HG02884 (cell line): ENCODE results near the gene DEK.
"Not testable (repeated sequence)": the region's sequence is repeated elsewhere in the genome, so short reads cannot be mapped to it uniquely, and the experiment has no call there.

Experiments
- ATAC-seq: cut with Tn5 transposase; IDR thresholded peaks from one replicate; pipeline ENCODE4 v1.9.1; 2021; ENCODE audit warnings: mild to moderate bottlenecking, moderate library complexity; ENCODE audit not compliant: unreplicated experiment

The DEK gene

DNA sequence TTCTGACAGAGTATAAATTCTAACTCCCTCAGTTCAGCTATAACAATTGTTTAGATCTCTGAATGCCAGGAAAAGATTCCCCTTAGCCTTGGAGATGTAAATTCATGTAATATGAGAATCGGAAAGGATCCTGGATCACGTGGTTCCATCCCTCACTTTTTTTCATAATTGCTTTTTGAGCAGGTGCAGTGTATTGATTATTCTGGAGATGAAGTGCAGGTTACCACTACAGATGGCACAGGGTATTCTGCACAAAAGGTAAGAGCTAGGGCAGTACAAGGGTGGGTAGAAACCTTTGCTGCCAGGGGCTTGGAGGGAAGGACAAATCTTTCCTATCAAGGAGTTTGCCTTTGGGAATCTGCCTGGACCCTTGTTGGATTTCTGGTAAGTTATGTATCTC, 56.4 kb downstream of the DEK start:
- ATAC-seq: no peak

DNA sequence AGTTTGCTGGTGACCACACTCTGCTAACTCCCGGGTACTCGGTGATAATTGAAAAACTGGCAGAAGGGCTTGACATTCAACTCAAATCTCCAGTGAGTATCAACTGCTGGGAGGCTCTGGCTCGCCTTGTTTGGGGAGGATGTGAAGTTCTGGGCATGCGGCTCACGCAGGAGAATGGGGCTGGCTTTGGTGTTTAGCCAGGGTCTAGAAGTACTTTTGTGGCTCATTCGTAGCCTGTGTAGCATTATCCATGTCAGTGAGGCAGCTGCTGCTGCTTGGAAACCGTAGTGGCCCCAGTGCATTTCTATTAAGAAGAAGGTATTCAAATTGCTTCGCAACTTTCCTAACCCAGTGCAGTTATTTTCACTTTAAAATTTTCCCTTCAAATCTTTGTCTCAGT, 56.9 kb downstream of the DEK start:
- no peak for ATAC-seq

DNA sequence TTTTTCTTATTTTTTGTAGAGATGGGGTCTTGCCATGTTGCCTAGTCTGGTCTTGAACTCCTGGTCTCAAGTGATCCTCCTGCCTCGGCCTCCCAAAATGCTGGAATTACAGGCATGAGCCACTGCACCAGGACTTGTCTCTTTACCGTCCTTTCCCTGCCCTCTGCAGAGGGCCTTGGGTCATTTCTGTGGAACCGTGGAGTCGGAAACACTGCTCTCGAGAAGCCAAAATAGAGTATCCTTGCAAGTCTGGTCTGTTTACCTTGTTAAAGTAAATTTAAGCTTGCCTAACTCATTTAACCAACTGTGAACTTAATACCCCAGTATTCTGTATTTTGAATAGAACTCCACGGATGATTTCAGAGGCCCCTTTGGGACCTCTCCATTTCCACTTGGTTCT, 57.7 kb downstream of the DEK start:
- no peak for ATAC-seq

DNA sequence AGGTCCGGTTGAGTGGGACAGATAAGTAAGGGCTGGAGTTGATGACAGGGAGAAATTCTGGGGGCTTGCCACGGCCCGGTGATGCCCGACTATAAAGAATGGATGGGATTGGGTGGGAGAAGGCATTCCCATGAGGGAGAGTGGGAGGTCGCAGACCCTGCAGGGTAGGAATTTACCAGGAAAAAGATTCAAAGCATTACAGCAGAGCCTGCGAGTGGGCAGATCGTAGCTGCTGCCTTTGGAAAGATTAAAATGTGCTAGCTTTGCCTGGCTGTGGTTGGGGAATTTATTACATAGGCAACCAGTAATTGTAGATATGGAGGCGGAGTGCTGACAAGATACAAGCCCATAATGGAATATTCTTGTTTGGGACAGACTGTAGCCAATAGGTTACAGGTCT, 59.6 kb downstream of the DEK start:
- no peak for ATAC-seq

DNA sequence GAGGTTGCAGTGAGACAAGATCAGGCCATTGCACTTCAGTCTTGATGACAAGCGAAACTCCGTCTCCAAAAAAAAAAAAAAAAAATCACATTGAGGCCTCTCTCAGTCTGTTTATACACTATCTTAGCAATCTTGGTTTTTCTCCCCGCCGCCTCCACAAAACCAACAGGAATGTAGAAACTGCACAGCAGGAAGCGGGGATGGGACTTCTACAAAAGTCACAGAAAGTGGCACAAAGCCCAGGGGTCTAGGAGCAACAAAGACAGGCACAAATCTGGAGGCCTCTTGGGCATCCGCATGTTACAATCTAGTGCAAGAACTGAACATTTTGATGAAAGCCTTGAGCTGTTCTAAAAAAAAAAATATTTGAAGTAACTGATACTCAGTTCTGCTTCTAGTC, 60.5 kb downstream of the DEK start:
- no peak for ATAC-seq

DNA sequence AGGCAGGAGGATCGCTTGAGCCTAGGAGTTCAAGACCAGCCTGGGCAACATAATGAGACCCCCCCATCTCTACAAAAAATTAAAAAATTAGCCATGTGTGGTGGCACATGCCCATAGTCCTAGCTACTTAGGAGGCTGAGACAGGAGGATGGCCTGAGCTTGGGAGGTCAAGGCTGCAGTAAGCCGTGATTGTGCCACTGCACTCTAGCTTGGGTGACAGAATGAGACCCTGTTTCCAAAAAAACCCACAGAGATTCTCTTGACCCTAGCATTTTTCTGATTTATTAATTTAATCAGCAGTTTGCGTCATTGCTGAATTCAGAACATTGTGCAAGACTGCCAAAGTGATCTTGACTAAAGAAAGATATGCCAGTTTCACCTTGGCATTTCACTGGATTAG, 72.3 kb downstream of the DEK start:
- no peak for ATAC-seq

DNA sequence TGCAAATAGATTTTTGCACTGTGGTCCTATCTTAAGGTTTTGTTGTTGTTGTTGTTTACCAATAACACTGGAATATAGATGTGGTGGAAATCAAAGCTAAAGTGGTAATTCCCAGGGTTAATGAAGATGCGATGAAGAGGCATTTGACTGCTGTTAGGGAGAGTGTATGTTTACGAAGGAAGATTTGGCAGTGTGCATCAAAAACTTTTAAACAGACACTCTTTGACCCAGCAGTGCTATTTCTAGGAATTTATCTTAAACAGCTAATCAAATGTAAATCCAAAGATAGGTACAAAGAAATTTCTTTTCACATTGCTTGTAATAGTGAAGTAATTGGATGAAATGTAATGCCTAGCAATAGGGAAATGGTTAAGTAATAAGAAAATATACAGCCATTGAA, 75.1 kb downstream of the DEK start:
- no peak for ATAC-seq

DNA sequence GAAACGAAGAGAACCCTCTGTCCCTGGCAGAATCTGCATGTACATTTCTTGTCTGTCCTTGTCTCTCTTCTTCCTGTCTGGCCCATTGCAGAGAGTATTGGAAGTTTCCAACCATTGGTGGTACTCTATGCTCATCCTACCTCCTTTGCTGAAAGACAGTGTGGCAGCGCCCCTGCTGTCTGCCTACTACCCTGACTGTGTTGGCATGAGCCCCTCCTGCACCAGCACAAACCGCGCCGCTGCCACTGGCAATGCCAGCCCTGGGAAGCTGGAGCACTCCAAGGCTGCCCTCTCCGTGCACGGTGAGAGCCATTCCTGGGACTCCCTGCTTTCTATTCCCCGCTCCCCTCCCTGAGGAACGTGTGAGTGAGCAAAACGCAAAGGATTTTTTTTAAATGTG, 76.6 kb downstream of the DEK start:
- ATAC-seq: no peak

DNA sequence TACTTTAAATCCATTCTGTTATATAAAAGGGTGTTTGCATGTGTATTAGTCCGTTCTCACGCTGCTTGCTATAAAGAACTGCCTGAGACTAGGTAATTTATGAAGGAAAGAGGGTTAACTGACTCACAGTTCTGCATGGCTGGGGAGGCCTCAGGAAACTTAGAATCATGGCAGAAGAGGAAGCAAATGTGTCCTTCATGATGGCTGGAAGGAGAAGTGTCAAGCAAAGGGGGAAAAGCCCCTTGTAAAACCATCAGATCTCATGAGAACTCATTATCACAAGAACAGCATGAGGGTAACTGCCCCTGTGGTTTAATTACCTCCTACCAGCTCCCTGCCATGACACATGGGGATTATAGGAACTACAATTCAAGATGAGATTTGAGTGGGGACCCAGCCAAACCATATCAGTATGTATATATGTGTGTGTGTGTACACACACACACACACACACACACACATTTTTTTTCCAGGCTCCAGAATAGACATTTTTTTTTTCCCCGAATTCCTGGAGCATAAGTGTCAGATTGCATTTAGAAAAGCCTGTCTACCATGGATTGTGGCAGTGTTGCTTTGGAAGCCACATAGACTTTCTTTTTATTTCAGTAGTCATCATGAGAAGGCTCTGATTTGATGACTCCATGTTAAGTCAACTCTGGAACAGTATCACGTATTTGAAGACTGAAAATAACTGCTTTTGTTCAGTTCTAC, 77.6 kb downstream of the DEK start:
- ATAC-seq: no peak

DNA sequence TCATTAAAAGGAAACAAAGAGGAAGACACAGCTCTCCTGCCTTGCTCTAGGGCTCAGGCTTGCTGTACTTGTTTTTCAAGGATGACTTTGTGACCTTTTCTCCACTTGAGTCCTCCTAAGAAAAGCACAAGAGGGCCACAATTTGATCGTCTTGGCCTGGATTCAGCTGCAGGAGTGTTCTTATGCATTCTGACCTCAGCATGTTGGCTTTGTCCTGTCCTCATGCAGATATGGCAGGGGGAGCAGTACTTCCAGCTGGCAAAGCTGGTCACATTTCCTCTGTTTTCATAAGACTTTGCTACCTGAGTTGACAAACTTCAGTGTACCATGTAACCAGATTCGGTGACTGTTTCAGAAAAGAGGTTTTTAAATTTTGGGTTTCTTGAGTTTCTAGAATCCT, 78.3 kb downstream of the DEK start:
- ATAC-seq: no peak

DNA sequence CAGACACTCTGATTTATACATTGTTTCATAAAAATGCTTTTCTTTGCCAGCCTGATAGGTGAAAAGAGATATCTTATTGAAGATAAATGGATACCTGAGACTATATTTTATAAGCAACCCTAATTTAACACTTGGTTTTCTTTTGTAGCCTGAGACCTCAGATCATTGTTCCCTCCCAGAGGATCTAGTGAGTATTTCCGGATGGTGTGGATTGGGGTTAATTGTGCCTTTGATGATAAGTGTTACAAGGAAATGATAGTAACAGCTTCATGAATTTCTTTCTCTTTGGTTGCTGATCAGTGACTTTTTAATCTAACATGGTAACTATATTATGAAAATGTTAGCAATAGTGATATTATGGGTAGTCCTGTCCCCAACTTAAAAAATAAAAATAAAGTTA, 78.7 kb downstream of the DEK start:
- ATAC-seq: no peak

DNA sequence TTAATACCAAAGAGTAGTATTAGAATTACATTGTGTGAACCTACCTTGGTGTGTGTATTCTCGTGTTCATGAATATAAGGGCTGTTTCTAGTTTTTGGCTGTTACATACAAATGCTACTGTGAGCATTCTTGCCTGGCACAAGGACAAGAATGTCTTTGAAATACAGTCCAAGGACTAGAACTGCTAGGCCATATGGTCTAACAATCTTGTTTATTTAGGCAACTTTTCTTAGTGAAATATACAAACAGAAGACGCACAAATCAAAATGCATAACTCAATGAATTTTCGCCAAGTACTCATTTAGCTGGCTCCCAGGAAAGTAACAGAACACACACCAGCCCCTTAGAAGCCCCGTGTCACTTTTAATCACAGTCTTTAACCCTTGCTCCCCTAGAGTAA, 80.6 kb downstream of the DEK start:
- ATAC-seq: no peak

DNA sequence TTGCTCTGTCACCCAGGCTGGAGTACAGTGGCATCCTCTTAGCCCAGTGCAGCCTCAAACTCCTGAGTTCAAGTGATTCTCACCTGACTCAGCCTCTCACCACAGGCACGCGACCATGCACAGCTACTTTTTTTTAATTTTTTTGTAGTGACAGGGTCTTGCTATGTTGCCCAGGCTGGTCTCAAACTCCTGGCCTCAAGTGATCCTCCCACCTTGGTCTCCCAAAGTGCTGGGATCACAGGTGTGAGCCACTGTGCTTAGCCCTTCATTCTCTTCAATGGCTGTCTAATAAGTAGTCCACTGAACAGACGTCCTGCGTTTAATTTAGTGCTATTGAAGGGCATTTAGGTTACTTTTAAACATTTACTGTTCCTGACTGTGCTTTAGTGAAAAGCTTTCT, 81.8 kb downstream of the DEK start:
- ATAC-seq: no peak

DNA sequence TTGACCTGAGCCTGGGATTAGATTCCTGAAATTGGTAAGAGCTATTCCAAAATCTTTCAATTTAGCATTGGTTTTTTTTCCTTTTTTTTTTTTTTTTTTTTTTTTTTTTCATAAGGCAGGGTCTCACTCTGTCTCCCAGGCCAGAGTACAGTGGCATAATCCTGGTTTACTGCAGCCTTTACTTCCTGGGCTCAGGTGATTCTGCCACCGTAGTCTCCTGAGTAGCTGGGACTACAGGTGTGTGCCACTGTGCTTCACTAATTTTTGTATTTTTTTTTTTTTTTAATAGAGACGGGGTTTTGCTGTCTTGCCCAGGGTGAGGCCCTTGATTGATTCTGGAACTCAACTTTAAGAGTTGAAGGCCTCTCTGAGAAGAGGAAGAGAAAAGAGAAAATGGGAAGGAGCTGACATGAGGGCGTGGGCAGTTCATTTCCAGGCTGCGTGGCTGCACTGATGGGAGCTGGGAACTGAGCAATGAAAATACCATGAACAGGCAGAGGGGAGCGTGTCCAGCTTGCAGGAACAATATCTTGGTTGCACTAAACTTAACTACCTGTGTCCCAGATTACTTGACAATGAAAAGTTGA, 84.5 kb downstream of the DEK start:
- ATAC-seq: no peak

DNA sequence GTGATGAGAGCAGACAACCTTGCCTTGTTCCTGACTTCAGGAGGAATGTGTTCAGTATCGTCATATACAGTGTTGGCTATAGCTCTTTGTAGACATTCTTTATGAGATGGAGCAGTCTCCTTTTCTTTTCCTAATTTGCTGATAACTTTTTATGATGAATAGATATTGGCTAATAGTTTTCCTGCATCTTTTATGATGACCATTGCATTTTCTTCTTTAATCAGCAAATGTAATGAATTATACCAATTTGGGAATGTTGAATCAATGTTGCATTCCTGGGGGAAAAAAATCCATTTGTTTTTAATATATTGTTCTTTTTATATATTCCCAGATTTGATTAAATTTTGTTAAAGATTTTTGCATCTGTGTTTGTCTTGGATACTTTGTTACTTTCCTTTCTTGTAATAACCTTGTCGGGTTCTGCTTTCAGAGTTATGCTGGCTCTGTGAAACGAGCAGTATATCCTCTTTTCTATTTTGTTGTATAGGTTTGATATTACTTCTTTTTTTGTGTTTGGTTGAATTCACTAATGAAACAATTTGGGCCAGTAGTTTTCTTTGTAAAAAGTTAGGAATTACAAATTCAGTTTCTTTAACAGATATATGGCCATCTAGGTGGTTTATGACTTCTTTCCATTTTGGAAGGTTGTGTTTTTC, 85.2 kb downstream of the DEK start:
- no peak for ATAC-seq

DNA sequence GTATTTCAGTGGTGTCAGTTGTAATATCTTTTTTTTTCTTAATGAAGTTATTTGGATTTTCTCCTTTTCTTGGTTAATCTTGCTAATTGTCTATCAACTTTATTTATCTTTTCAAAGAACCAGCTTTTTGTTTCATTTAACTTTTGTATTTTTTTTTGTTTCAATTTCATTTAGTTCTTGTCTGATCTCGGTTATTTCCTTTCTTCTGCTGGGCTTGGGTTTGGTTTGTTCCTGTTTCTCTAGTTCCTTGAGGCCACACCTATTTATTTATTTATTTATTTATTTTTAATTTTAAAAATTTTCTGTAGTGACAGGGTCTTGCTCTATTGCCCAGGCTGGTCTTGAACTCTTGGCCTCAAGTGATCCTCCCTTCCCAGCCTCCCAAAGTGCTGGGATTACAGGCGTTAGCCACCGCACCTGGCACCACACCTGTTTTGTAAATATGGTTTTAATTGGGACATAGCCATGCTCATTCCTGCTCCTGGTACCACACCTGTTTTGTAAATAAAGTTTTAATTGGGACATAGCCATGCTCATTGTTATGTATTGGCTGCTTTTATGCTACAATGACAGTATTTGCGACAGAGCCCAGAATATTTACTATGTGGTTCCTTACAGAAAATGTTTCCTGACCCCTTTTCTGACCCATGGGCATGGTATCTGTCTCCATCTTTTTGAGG, 86.9 kb downstream of the DEK start:
- ATAC-seq: no peak

DNA sequence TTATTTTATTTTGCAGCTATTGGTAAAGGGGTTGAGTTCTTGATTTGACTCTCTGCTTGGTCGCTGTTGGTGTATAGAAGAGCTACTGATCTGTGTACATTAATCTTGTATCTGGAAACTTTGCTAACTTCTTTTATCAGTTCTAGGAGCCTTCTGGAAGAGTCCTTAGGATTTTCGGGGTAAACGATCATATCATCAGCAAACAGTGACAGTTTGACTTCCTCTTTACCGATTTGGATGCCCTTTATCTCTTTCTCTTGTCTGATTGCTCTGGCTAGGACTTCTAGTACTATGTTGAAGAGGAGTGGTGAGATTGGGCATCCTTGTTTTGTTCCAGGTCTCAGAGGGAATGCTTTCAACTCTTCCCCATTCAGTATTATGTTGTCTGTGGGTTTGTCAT, 88.1 kb downstream of the DEK start:
- ATAC-seq: not testable (repeated sequence)
